Lung (tissue), 12 donors: ENCODE measurements around the gene NDUFS8. TPM values are rescaled to one million over a fixed set of nuclear protein-coding genes. Genes with fewer than 3 reads are reported as not detected.

Experiments
- ATAC-seq: fragments of 200-7000 bp; cut with Tn5 transposase; one replicate; pipeline ENCODE4 v1.9.1; 2020; ENCODE audit warnings: moderate number of reproducible peaks; ENCODE audit not compliant: insufficient read depth, low FRiP score
- DNase-seq, 3 donors: peaks; one replicate each; pipeline ENCODE4 v3.0.0-alpha.2; 2013 to 2017
- H3K27ac ChIP-seq, 2 donors: one replicate each; pipeline ENCODE4 v1.5.1; 2013; ENCODE audit warnings: mild to moderate bottlenecking in 2 of 2, moderate library complexity in 2 of 2, control low read depth in 1 of 2, inconsistent platforms in 1 of 2, low read depth in 1 of 2, low read length in 1 of 2
- H3K27me3 ChIP-seq, 3 donors: one replicate each; pipeline ENCODE4 v1.5.1; 2013; ENCODE audit warnings: low read length in 2 of 3; ENCODE audit not compliant: control insufficient read depth in 3 of 3, insufficient read depth in 3 of 3
- H3K36me3 ChIP-seq, 4 donors: one replicate each; pipeline ENCODE4 v1.5.1; 2013; ENCODE audit warnings: low read length in 4 of 4, mild to moderate bottlenecking in 1 of 4, moderate library complexity in 1 of 4; ENCODE audit not compliant: control insufficient read depth in 4 of 4, insufficient read depth in 4 of 4
- H3K4me1 ChIP-seq, 5 donors: one replicate each; pipeline ENCODE4 v1.5.1; 2013; ENCODE audit warnings: low read length in 5 of 5, mild to moderate bottlenecking in 2 of 5, moderate library complexity in 1 of 5; ENCODE audit not compliant: control insufficient read depth in 5 of 5, insufficient read depth in 5 of 5
- H3K4me3 ChIP-seq: one replicate; pipeline ENCODE4 v1.5.1; 2013; ENCODE audit warnings: mild to moderate bottlenecking, control low read depth, moderate library complexity
- H3K9ac ChIP-seq, 2 donors: one replicate each; pipeline ENCODE4 v1.5.1; 2013; ENCODE audit warnings: low read length in 2 of 2, control low read depth in 1 of 2; ENCODE audit not compliant: insufficient read depth in 1 of 2
- H3K9me3 ChIP-seq, 4 donors: one replicate each; pipeline ENCODE4 v1.5.1; 2013; ENCODE audit warnings: low read length in 3 of 4, mild to moderate bottlenecking in 1 of 4, moderate library complexity in 1 of 4; ENCODE audit not compliant: control insufficient read depth in 4 of 4, insufficient read depth in 3 of 4
- WGBS, 2 donors: extraction: QIAGEN DNeasy Blood & Tissue Kit; methylation state at CpG; one replicate each; pipeline ENCODE4 v1.1.7; 2013; 5-methylcytosine and 5-hydroxymethylcytosine counted together
- polyA plus RNA-seq, 2 donors: library from polyadenylated mRNA; stranded (reverse); fragments of 200-250 nt; gene quantifications; one replicate each; pipeline ENCODE4 v1.2.1, GENCODE V29; 2013
- total RNA-seq, 2 donors: library from RNA; depleted of rRNA in 1 of 2; stranded (reverse); fragments of >200 nt in 1 of 2; gene quantifications; one replicate each; pipeline ENCODE4 v1.2.1, GENCODE V29; 2014 to 2021
- TF ChIP-seq, protein P1 (sequence below): IDR thresholded peaks from 2 replicates; pipeline ENCODE4 v1.5.1; 2012; ENCODE audit warnings: mild to moderate bottlenecking; ENCODE audit errors: control extremely low read depth, extremely low read depth
- donor health status: control.
- donor health status: control.
- donor health status: Bipolar disorder and iron deficiency.
- donor health status: healthy.
- donor health status: DM: yes; HTN: yes; CAD: no.

The NDUFS8 gene
- total and polyA plus RNA-seq, 4 donors = 57.8 to 180 (median 145) TPM

DNA sequence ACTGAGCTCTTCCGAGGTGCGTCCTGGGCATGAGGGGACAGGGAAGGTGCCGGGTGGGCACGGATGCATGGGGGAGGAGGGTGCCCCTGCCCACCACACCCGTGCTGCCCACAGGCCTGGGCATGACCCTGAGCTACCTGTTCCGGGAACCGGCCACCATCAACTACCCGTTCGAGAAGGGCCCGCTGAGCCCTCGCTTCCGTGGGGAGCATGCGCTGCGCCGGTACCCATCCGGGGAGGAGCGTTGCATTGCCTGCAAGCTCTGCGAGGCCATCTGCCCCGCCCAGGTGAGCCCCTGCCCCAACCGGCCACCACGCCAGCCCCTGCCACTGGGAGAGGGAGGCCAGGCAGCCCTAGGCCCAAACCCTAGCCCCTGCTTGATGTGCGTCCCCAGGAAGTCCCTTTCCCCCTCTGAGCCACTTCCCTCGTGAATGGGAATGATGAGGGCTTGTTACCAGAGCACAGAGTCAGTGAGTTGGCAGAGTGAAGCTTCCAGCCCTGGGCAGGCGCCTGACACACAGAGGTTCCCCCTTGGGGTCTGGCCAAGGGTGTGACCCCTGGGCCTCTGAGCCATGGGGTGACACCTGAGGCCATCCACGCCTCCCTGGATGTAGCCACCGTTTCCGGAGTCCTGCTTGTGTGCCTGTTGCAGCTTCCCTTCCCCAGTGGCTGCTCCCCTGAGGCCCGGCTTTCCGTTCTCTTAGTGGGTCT, 2.7 kb downstream of the NDUFS8 start:
- Histone ChIP-seq H3K4me1 (peaks cover 8 to 35% (median 12%) of the 10 kb centered on the region in 5 donors), H3K27me3 (no peaks in the 10 kb centered on the region), H3K36me3 (peaks cover 0 to 17% (median 9%) of the 10 kb centered on the region in 4 donors), H3K9ac (no peak overlapping the region), H3K4me3 (no peak overlapping the region), H3K27ac (peak overlapping the region in 1 of 2 donors; percentile 84), H3K9me3 (no peaks in the 10 kb centered on the region)
- 94 to 97% methylated on average over 28 to 29 of the region's 29 CpGs for WGBS, 2 donors
- no peak for DNase-seq
- ATAC-seq = no peak
- TF ChIP-seq, protein P1, sequence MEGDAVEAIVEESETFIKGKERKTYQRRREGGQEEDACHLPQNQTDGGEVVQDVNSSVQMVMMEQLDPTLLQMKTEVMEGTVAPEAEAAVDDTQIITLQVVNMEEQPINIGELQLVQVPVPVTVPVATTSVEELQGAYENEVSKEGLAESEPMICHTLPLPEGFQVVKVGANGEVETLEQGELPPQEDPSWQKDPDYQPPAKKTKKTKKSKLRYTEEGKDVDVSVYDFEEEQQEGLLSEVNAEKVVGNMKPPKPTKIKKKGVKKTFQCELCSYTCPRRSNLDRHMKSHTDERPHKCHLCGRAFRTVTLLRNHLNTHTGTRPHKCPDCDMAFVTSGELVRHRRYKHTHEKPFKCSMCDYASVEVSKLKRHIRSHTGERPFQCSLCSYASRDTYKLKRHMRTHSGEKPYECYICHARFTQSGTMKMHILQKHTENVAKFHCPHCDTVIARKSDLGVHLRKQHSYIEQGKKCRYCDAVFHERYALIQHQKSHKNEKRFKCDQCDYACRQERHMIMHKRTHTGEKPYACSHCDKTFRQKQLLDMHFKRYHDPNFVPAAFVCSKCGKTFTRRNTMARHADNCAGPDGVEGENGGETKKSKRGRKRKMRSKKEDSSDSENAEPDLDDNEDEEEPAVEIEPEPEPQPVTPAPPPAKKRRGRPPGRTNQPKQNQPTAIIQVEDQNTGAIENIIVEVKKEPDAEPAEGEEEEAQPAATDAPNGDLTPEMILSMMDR = no peak

DNA sequence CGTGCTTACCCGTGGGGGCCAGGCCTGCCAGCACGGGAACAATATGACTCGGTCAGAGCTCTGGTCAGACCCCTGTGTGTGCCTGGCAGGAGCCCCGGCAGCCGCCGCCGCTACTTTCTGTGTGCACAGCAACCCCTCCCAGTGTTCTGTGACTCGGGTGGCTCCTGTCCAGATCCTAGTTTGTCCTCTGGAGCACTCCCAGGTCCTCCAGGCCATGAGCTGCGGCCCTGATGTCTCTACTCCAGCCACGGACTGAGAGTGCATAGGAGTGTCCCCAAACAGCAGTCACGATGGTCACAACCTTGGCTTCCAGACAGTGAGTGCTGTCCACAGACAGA, 3.2 kb downstream of the NDUFS8 start:
- no peak for ATAC-seq
- TF ChIP-seq, protein P1 = no peak
- WGBS, 2 donors = 82 to 92% methylated on average over 12 of the region's 12 CpGs
- H3K4me3 ChIP-seq = no peak overlapping the region
- H3K27me3 ChIP-seq = no peaks in the 10 kb centered on the region
- no peak overlapping the region for H3K9ac ChIP-seq
- no peaks in the 10 kb centered on the region for H3K9me3 ChIP-seq
- peak overlapping the region; percentile 26 to 84 for H3K27ac ChIP-seq
- peaks cover 0 to 17% (median 9%) of the 10 kb centered on the region in 4 donors for H3K36me3 ChIP-seq
- peaks cover 8 to 39% (median 16%) of the 10 kb centered on the region in 5 donors for H3K4me1 ChIP-seq
- DNase-seq = no peak

DNA sequence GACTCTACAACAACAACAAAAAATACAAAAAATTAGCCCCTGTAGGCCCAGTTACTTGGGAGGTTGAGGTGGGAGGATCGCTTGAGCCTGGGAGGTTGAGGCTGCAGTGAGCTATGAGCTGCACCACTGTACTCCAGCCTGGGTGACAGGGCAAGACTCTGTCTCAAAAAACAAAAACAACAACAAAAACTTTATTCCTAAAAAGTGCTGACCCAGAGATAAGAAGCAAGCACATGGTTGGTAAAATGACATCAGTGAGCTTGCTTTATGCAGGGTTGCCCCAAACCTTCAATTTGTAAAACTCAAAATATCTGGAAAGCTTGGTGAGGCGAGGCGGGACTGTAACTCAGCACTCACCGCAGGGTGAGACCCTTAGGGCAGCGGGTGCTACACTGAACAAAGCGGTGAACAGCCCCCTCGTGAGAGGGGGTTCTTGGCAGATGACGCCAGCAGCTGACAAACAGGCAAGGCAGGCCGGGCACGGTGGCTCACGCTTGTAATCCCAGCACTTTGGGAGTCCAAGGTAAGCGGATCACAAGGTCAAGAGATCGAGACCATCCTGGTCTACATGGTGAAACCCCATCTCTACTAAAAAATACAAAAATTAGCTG, 4.9 kb downstream of the NDUFS8 start:
- WGBS, 2 donors = 93% methylated on average over 13 of the region's 13 CpGs
- TF ChIP-seq, protein P1 = no peak
- Histone ChIP-seq H3K9ac (no peak overlapping the region), H3K36me3 (peaks cover 0 to 17% (median 9%) of the 10 kb centered on the region in 4 donors), H3K27ac (no peak overlapping the region), H3K27me3 (no peaks in the 10 kb centered on the region), H3K9me3 (no peaks in the 10 kb centered on the region), H3K4me3 (no peak overlapping the region), H3K4me1 (peaks cover 8 to 36% (median 26%) of the 10 kb centered on the region in 5 donors)
- DNase-seq = no peak
- no peak for ATAC-seq
